Dedifferentiated amniotic fluid mesenchymal stem cell (primary cell): ENCODE results near the gene GPR61.
A peak's percentile ranks its signal among the peaks of the same experiment; 100 is the strongest.

Source experiments
- DNase-seq: peaks from one replicate; pipeline ENCODE4 v3.0.0-alpha.2; 2016; ENCODE audit errors: extremely low spot score

GPR61 gene, protein sequence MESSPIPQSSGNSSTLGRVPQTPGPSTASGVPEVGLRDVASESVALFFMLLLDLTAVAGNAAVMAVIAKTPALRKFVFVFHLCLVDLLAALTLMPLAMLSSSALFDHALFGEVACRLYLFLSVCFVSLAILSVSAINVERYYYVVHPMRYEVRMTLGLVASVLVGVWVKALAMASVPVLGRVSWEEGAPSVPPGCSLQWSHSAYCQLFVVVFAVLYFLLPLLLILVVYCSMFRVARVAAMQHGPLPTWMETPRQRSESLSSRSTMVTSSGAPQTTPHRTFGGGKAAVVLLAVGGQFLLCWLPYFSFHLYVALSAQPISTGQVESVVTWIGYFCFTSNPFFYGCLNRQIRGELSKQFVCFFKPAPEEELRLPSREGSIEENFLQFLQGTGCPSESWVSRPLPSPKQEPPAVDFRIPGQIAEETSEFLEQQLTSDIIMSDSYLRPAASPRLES

DNA sequence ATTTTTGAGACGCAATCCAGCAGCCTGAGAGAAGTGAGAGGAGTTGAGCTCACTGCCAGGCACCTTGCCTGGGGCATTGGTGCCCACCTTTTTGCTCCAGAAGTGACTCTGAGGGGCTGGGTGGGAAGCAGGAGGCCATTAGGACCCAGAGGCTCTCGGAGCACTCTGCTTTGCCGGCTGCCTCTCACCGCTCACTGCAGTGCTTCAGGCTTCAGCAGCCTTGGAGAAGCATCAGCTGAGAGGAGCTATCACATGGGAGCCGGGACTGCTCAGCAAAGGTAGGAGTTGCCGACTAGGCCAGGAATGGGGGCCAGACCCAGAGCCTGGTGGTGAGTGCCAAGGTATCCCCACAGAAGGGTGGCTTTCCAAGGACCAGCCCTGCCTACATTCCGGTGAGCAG lies at the start of gene GPR61:
GPR61 (plus strand) TSS at position 197 of the 400 bp plus-strand sequence. CDS start 3,151 bp downstream, outside the sequence.
- no peak for DNase-seq

GRCh38 chr1:109490029-109490933 lies 49.4 kb upstream of the GPR61 start:
- peak; percentile 77 for DNase-seq

- DNase-seq: no peak
Measured at GRCh38 chr1:109490934-109491302, 48.8 kb upstream of the GPR61 start.

- DNase-seq: no peak
Measured at GRCh38 chr1:109491372-109491771, 48.3 kb upstream of the GPR61 start.

DNA sequence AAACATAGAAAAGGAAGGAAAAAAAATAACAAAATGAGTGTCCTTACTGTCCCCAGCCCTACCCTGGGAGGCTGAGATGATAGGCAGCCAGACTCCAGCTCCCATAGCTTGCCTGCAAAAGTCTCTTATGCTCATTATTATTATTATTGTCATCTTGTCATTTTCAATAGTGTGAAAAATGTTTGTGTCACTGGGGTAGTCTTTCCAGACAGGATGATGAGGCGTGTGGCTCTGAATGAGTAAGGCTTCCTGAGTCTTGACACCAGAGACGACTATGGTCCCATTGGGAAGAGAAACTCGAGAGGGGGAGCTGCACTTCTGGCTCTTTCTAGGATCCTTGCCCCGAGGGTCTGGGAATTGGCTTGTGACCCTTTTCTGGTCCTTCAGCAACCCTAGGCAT lies 46.9 kb upstream of the GPR61 start:
- DNase-seq: no peak

DNA sequence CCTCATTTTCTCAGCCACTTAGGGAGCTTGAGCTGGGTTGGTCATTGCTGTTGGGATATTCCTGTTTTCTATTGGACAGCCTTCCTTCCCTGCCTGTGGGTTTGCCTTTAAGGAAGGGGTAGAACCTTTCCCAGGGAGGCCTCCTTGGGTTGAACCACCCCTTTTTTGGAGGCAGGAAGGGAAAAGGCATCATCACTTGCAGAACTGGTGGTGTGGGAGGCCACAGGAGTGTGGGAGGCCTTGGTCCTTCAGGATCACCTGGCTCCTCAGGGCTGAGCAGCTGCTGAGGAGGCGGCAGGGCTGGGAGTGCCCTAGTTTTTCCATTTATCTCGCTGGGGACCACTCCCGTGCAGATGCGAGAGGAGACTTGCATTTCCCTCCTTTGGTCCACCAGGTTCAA lies 46.4 kb upstream of the GPR61 start:
- DNase-seq: no peak

DNA sequence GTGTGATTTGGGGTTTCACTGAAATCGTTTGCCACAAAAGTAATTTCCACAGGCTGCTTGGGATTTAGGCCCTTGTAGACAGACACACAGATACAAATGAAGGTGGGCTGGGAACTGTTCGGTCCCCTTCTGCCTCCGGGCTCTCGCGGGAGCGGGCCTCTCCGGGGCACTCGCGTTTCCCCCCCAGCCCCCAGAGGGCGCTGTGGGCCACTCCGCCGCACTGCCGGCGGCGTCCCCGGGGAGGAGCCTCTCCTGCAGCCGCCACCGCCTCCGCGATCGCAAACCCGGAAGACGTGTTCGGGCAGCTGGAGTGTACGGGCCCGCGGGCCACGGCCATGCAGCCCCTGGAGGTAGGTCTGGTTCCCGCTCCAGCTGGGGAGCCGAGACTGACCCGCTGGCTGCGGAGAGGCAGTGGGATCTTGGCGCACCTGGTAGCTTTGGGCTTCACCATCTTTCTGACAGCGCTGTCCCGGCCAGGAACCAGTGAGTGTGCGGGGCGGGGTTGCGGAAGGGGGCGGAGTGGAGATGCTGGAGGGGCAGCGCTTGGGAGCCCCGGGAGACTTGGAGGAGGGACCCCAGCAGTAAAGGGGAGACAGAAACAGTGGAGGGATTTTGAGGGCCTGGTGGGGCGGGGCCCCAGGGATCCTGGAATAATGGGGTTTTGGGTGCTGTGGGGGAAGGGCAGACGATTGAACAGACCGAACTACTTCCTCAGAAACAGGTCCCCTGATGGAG lies 45.7 kb upstream of the GPR61 start, which contains the start of gene CYB561D1:
CYB561D1 (plus strand) TSS at position 290 of the 735 bp plus-strand sequence; CDS start at position 336, 46 bp downstream.
- DNase-seq: peak; percentile 74

DNA sequence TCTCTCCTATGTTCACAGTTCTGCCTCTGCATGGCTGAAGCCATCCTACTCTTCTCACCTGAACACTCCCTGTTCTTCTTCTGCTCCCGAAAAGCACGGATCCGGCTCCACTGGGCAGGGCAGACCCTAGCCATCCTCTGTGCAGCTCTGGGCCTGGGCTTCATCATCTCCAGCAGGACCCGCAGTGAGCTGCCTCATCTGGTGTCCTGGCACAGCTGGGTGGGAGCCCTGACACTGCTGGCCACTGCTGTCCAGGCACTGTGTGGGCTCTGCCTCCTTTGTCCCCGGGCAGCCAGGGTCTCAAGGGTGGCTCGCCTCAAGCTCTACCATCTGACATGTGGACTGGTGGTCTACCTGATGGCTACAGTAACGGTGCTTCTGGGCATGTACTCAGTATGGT lies 43.9 kb upstream of the GPR61 start:
- DNase-seq: no peak

- no peak for DNase-seq
Measured at GRCh38 chr1:109497449-109498160, 42.1 kb upstream of the GPR61 start.

DNA sequence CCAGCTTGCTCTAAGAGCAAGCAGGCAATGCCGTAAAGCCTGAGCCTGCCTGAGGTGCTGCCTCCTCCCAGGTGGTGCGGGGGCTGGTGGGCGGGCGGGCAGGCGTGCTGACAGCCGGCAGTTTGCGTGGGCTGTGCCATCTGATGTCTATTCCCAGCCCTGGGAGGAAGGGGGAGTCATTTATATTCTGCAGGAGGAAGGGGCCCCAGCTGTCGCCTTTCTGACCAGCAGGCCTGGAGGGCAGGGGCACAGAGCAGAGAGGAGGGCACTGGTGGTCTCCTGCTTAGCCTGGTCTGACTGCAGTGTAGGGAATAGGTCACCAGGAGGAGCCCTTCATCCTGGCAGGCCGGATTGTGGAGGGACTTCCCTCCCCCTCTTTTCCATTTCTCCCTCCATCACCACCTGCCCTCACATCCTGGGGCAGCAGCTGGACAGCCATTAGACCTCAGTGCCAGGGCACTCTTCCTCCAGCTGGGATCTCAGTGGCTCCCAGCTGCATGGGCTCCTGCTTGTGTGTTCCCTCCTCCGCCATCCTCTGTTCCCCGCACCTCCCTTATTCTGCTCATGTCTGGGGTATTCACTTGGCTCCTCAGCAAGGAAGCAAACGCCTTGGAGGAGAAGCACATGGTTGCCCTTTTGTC lies 41.4 kb upstream of the GPR61 start:
- DNase-seq: no peak

DNA sequence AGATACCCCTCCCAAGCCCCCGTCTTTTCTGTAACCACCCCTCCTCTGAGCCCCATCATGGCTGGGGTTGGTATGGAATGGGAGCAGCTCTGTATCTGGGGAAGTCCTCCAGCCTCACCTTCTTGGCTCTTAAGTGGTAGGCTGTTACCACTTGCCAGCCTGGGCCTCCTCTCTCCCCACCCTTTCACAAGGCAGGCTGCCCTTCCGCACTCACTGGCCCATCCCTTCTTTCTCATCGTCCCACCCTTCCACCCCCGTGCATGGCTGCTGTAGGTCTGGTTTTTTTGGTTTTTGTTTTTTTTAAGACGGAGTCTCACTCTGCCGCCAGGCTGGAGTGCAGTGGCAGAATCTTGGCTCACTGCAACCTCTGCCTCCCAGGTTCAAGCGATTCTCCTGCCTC lies 40.6 kb upstream of the GPR61 start:
- no peak for DNase-seq

- DNase-seq: no peak
Measured at GRCh38 chr1:109499661-109500536, 39.8 kb upstream of the GPR61 start.

DNA sequence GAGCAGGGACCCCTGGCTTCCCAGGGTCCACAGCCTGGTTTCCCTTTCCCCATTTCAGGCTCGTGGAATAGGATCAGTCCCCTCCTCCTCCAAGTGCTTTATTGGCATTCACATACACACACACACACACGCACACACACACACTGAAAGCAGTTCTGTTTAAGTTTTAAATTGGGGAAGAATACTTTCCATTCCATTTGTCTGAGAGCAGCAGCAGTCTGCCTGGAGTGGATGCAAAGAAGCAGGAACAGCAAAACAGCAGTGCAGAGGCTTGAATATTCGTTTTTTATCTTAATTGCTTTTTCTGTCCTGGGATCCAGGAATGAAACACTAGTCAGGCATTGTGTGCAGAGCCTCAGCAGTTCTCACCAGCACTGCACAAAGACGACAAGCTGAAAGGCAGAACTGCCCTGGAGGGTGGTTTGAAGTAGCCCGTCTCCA lies 38.7 kb upstream of the GPR61 start:
- peak; percentile 89 for DNase-seq

- no peak for DNase-seq
Measured at GRCh38 chr1:109501644-109502363, 37.9 kb upstream of the GPR61 start.

DNA sequence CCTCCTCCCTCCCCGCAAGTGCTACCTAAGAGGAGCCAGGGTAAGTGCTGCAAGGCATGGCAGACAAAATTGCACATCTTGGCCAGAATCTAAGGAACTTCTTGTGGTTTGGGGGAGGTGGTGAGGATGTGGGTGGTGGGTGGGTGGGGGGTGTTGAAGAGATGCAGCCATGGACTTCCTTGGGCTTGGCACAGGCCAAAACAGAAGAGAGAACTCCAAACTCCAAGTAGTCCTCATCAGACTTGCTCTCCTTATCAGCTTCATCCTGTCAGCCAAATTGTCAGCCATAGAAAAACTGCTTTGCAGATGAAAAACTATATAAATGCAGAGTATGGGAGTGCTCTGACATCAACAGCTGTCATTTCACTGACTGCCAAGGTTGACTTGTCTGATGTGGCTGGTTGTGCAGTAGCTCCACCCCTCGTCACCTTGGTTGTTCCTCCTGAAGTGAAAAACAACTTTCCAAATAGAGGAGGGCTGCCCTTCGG lies 37.3 kb upstream of the GPR61 start:
- no peak for DNase-seq

DNA sequence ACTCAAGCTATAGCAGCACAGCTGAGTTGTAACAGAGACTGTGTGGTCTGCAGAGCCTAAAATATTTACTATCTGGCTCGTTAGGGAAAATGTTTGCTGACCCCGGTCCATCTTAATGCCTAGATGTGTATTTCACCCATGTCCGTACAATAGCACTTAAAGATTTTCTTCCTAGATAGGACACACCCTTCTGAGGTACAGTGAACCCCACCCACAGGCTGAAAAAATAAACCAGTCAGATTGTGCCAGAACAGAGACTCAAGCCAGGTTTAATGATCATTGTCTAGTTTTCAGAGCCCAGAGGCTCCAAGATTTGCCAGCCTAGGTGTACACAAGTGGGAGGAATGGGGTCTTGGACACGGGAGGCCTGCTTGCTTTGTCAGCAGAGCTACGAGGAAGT lies 35.7 kb upstream of the GPR61 start:
- DNase-seq: no peak

GRCh38 chr1:109504974-109505373 lies 34.7 kb upstream of the GPR61 start:
- DNase-seq: no peak

DNA sequence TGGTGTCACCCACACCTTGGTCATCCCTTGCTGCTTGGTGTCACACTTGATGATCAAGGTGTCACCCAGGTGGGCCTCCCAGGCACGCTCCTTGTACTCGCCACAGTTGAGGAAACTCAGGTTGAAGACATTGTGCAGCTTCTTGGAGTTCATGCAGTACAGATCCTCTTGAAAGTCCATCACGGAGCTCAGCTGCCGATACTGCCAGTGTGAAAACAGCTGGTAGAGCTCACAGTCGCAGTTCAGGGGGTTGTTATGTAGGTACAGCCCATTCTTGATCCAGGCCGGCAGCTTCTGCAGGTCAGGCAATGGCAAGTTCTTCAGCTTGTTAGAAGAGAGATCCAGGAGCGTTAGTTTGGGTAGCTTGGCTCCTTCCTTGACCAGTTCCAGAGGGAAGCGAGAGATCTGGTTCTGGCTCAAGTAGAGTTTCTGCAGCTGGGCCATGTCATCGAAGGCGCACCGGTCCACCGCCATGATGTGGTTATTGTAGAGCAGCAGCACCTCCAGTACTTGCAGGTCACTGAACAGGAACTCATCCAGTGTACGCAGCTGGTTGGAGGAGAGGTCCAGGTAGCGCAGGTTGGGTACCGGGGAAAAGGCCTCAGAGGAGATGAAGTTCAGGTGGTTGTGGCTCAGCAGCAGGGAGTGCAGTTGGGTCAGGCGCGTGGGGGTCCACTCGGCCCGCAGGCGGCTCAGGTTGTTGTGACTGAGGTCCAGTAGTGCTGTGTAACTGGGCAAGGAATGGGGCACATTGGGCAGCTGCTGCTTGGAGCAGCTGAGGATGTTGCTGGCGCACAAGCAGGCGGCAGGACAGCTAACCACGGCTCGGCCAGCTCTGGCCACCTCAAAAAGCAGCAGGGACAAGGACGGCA lies 31.4 kb upstream of the GPR61 start:
- DNase-seq: no peak
